Breast epithelium (tissue), 3 donors: ENCODE measurements around the gene GARIN5A.

ENCODE experiments used
- POLR2AphosphoS5 ChIP-seq, 3 donors: sonication (generic); formaldehyde crosslinking; IDR thresholded peaks; one replicate each; pipeline ENCODE4 v1.6.1; 2017; ENCODE audit warnings: antibody characterized with exemption in 3 of 3
- TF ChIP-seq, protein P1 (sequence below), 3 donors: fragments of 450-650 bp; IDR thresholded peaks; one replicate each; pipeline ENCODE4 v1.5.1; 2016 to 2017; ENCODE audit warnings: antibody characterized with exemption in 3 of 3, mild to moderate bottlenecking in 3 of 3, moderate library complexity in 3 of 3

DNA sequence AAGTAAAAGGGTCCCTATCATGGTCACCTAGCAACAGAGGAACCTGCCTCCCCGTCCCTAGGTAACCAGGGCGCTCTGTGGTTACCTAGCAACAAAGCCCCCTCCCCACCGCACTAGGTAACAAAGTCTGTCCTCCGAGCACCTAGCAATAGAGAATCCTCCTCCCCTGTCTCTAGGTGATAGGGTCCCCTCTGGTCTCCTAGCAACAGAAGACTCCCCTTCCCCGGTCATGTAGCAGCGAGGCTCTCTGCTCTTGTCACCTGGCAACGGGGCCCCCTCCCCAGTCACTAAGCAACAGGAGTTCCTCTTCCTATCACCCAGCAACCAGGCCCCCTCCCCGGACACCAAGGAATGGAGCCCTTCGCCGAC is 34.0 kb upstream of the GARIN5A start:
- TF ChIP-seq, protein P1, sequence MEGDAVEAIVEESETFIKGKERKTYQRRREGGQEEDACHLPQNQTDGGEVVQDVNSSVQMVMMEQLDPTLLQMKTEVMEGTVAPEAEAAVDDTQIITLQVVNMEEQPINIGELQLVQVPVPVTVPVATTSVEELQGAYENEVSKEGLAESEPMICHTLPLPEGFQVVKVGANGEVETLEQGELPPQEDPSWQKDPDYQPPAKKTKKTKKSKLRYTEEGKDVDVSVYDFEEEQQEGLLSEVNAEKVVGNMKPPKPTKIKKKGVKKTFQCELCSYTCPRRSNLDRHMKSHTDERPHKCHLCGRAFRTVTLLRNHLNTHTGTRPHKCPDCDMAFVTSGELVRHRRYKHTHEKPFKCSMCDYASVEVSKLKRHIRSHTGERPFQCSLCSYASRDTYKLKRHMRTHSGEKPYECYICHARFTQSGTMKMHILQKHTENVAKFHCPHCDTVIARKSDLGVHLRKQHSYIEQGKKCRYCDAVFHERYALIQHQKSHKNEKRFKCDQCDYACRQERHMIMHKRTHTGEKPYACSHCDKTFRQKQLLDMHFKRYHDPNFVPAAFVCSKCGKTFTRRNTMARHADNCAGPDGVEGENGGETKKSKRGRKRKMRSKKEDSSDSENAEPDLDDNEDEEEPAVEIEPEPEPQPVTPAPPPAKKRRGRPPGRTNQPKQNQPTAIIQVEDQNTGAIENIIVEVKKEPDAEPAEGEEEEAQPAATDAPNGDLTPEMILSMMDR (IDR thresholded peaks at IDR 0.05) = no peak
- TF ChIP-seq POLR2AphosphoS5 (IDR thresholded peaks at IDR 0.05) = no peak
